PC-9 (cell line): Measurements from ENCODE around the gene ACYP2. TPM values are rescaled to one million over a fixed set of nuclear protein-coding genes. Genes with fewer than 3 reads are reported as not detected.

Experiments
- BruUV-seq: library from RNA; stranded (reverse); fragments of 400-500 nt; replicated peaks from 2 replicates; lab custom pipeline; 2021; lab: Mats Ljungman, UMichigan
- CTCF ChIA-PET: fragments of 300-600 bp; sonication (Branson Sonifier 250); formaldehyde crosslinking; loops from one replicate; lab custom pipeline; 2022; ENCODE audit warnings: antibody characterized with exemption; lab: Charles Lee
- POLR2A ChIA-PET: fragments of 300-600 bp; sonication (Branson Sonifier 250); formaldehyde crosslinking; loops from one replicate; lab custom pipeline; 2022; ENCODE audit warnings: antibody characterized with exemption; ENCODE audit not compliant: unreplicated experiment; lab: Charles Lee
- DNase-seq, 2 experiments: peaks; one replicate each; pipeline versions ENCODE4 v3.0.0 to v3.0.0-alpha.2; 2015 to 2022; ENCODE audit warnings: mixed read lengths in 1 of 2
- H2AFZ ChIP-seq: fragments of 200-600 bp; sonication (generic); 2 replicates; pipeline ENCODE4 v1.8.1; 2017; ENCODE audit warnings: antibody characterized with exemption
- H3F3A ChIP-seq: fragments of 200-600 bp; sonication (generic); 2 replicates; pipeline ENCODE4 v1.8.1; 2017; ENCODE audit warnings: antibody characterized with exemption, mild to moderate bottlenecking, low read depth; ENCODE audit not compliant: insufficient read depth
- H3K27ac ChIP-seq: fragments of 200-600 bp; sonication (generic); 2 replicates; pipeline ENCODE4 v1.6.1; 2016; ENCODE audit warnings: mixed run types
- H3K27me3 ChIP-seq: fragments of 200-600 bp; sonication (generic); 2 replicates; pipeline ENCODE4 v1.6.1; 2016; ENCODE audit warnings: low read depth, mixed run types; ENCODE audit not compliant: insufficient read depth
- H3K36me3 ChIP-seq: fragments of 200-600 bp; sonication (generic); 2 replicates; pipeline ENCODE4 v1.6.1; 2016; ENCODE audit warnings: low read depth, mixed run types
- H3K4me1 ChIP-seq: fragments of 200-600 bp; sonication (generic); replicated peaks from 2 replicates; pipeline ENCODE4 v1.6.1; 2016; ENCODE audit warnings: mixed run types; ENCODE audit not compliant: insufficient read depth
- H3K4me2 ChIP-seq: fragments of 200-600 bp; sonication (generic); 2 replicates; pipeline ENCODE4 v1.6.1; 2017; ENCODE audit warnings: mixed run types
- H3K4me3 ChIP-seq: fragments of 200-600 bp; sonication (generic); 2 replicates; pipeline ENCODE4 v1.6.1; 2016; ENCODE audit warnings: mixed run types
- H3K79me2 ChIP-seq: fragments of 200-600 bp; sonication (generic); 2 replicates; pipeline ENCODE4 v1.6.1; 2017; ENCODE audit warnings: low read depth, mixed run types
- H3K9me2 ChIP-seq: fragments of 200-600 bp; sonication (generic); 2 replicates; pipeline ENCODE4 v1.8.1; 2017; ENCODE audit warnings: mild to moderate bottlenecking; ENCODE audit not compliant: insufficient read depth
- H3K9me3 ChIP-seq: fragments of 200-600 bp; sonication (generic); 2 replicates; pipeline ENCODE4 v1.8.1; 2016; ENCODE audit warnings: low read depth; ENCODE audit not compliant: insufficient read depth
- H4K20me1 ChIP-seq: fragments of 200-600 bp; sonication (generic); 2 replicates; pipeline ENCODE4 v1.8.1; 2017; ENCODE audit not compliant: insufficient read depth
- CTCF ChIP-seq: fragments of 200-600 bp; sonication (generic); conservative IDR thresholded peaks from 2 replicates; pipeline ENCODE4 v1.6.1; 2017; ENCODE audit warnings: mixed run types, antibody characterized with exemption, mild to moderate bottlenecking, moderate library complexity
- EZH2 ChIP-seq: fragments of 200-600 bp; sonication (generic); IDR thresholded peaks from 2 replicates; pipeline ENCODE4 v1.8.0; 2017; ENCODE audit warnings: antibody characterized with exemption, low read depth
- intact Hi-C: fragments of 100-400 bp; cut with micrococcal nuclease; formaldehyde crosslinking; loops from one replicate; pipeline ENCODE4 v1.10.0; 2022; ENCODE audit not compliant: unreplicated experiment
- total RNA-seq: library from RNA; stranded (reverse); gene quantifications from 2 replicates; pipeline ENCODE4 v1.2.3, GENCODE V29; 2021

The ACYP2 gene
- total RNA-seq, 1 experiment from 2014 or later, result 25.9 TPM

GRCh38 chr2:54213082-54213481 is 97.7 kb downstream of the ACYP2 start:
- 0 out of 2 replicates have a peak, but pooled peaks cover 6% of the 10 kb centered on the region for H3K4me1 ChIP-seq
- no peaks in the 10 kb centered on the region for H3K79me2 ChIP-seq
- no TSS peak for BruUV-seq
- TF ChIP-seq EZH2, result no peak
- no peak for TF ChIP-seq CTCF
- H2AFZ ChIP-seq, result no peak overlapping the region
- no peaks in the 10 kb centered on the region for H4K20me1 ChIP-seq
- ChIA-PET CTCF (no interaction called here), POLR2A (no interaction called here)
- H3K36me3 ChIP-seq, result no peaks in the 10 kb centered on the region
- no peak overlapping the region for H3K27ac ChIP-seq
- peaks cover 4% of the 10 kb centered on the region for H3K9me3 ChIP-seq
- no peak overlapping the region for H3K4me3 ChIP-seq
- H3K9me2 ChIP-seq, result no peaks in the 10 kb centered on the region
- intact Hi-C loops, result loop anchor here (10.0 kb wide), 1 partner anchor 122 kb away; a partner anchor contains a TSS
- H3F3A ChIP-seq, result no peaks in the 10 kb centered on the region
- no peak overlapping the region for H3K4me2 ChIP-seq
- H3K27me3 ChIP-seq, result no peaks in the 10 kb centered on the region
- no peak for DNase-seq

- Histone ChIP-seq H3K4me1 (no peaks in the 10 kb centered on the region), H3K9me3 (no peaks in the 10 kb centered on the region), H3K4me2 (no peak overlapping the region), H3K27ac (no peak overlapping the region), H3K4me3 (no peak overlapping the region), H3K9me2 (0 out of 2 replicates have a peak, but pooled peaks cover 3% of the 10 kb centered on the region), H2AFZ (no peak overlapping the region), H3K36me3 (no peaks in the 10 kb centered on the region), H3K79me2 (no peaks in the 10 kb centered on the region), H3K27me3 (no peaks in the 10 kb centered on the region), H4K20me1 (no peaks in the 10 kb centered on the region), H3F3A (no peaks in the 10 kb centered on the region)
- no peak for TF ChIP-seq EZH2
- TF ChIP-seq CTCF, result no peak
- ChIA-PET CTCF (no interaction called here), POLR2A (no interaction called here)
- no TSS peak for BruUV-seq
- DNase-seq, result no peak
- intact Hi-C loops, result no loop called here
These were observed 109.6 kb downstream of the ACYP2 start for GRCh38 chr2:54224997-54225396.

GRCh38 chr2:54226260-54226659 is 110.8 kb downstream of the ACYP2 start:
- no peak overlapping the region for H3K4me3 ChIP-seq
- H4K20me1 ChIP-seq, result no peaks in the 10 kb centered on the region
- no peaks in the 10 kb centered on the region for H3K79me2 ChIP-seq
- intact Hi-C loops, result no loop called here
- H3K27me3 ChIP-seq, result no peaks in the 10 kb centered on the region
- no peaks in the 10 kb centered on the region for H3K9me3 ChIP-seq
- TF ChIP-seq EZH2, result no peak
- no peak for TF ChIP-seq CTCF
- ChIA-PET POLR2A (no interaction called here), CTCF (no interaction called here)
- H3K27ac ChIP-seq, result no peak overlapping the region
- no peak for DNase-seq
- no peaks in the 10 kb centered on the region for H3K36me3 ChIP-seq
- H3F3A ChIP-seq, result no peaks in the 10 kb centered on the region
- no peaks in the 10 kb centered on the region; the same call in 1 of the 2 replicates for H3K9me2 ChIP-seq
- no peaks in the 10 kb centered on the region for H3K4me1 ChIP-seq
- no peak overlapping the region for H2AFZ ChIP-seq
- no TSS peak for BruUV-seq
- H3K4me2 ChIP-seq, result no peak overlapping the region
